Memory B cell (primary cell): ENCODE data around the gene KIRREL1.

ENCODE experiments used
- ATAC-seq: fragments of 150-1000 bp; cut with Tn5 transposase; 2 replicates; pipeline ENCODE4 v1.10.0; 2021; ENCODE audit warnings: low read depth, mild to moderate bottlenecking, moderate library complexity
- DNase-seq, 2 donors: peaks; one replicate each; pipeline ENCODE4 v3.0.0; 2022; ENCODE audit warnings: low spot score in 2 of 2
- H3K27ac Mint-ChIP-seq: one replicate; pipeline ENCODE4 v1.8.0; 2022; ENCODE audit warnings: mild to moderate bottlenecking, moderate library complexity, mixed read lengths
- H3K27me3 Mint-ChIP-seq: one replicate; pipeline ENCODE4 v1.8.0; 2022; ENCODE audit warnings: mixed read lengths
- H3K36me3 Mint-ChIP-seq: one replicate; pipeline ENCODE4 v1.8.0; 2022; ENCODE audit warnings: mild to moderate bottlenecking, mixed read lengths
- H3K4me1 Mint-ChIP-seq: one replicate; pipeline ENCODE4 v1.8.0; 2022; ENCODE audit warnings: mixed read lengths
- H3K4me3 Mint-ChIP-seq: one replicate; pipeline ENCODE4 v1.8.0; 2022; ENCODE audit warnings: mild to moderate bottlenecking, moderate library complexity, mixed read lengths
- H3K9me3 Mint-ChIP-seq: one replicate; pipeline ENCODE4 v1.8.0; 2022; ENCODE audit warnings: mixed read lengths

KIRREL1 gene

GRCh38 chr1:158045639-158046038, 52.2 kb downstream of the KIRREL1 start:
- H3K27ac Mint-ChIP-seq = no peak overlapping the region
- H3K4me1 Mint-ChIP-seq = no peaks in the 10 kb centered on the region
- no peaks in the 10 kb centered on the region for H3K36me3 Mint-ChIP-seq
- ATAC-seq (no peak), DNase-seq (no peak)
- H3K9me3 Mint-ChIP-seq = no peaks in the 10 kb centered on the region
- no peak overlapping the region for H3K4me3 Mint-ChIP-seq
- peaks cover 18% of the 10 kb centered on the region for H3K27me3 Mint-ChIP-seq

- no peak for DNase-seq
- peaks cover 19% of the 10 kb centered on the region for H3K27me3 Mint-ChIP-seq
- ATAC-seq = no peak
- H3K27ac Mint-ChIP-seq = no peak overlapping the region
- no peak overlapping the region for H3K4me3 Mint-ChIP-seq
- no peaks in the 10 kb centered on the region for H3K36me3 Mint-ChIP-seq
- H3K4me1 Mint-ChIP-seq = no peaks in the 10 kb centered on the region
- no peaks in the 10 kb centered on the region for H3K9me3 Mint-ChIP-seq
These were observed 53.5 kb downstream of the KIRREL1 start for GRCh38 chr1:158046715-158047510.

GRCh38 chr1:158048371-158049067, 55.1 kb downstream of the KIRREL1 start:
- Mint-ChIP-seq H3K9me3 (no peaks in the 10 kb centered on the region), H3K4me3 (no peak overlapping the region), H3K4me1 (no peaks in the 10 kb centered on the region), H3K27me3 (peaks cover 22% of the 10 kb centered on the region), H3K36me3 (no peaks in the 10 kb centered on the region), H3K27ac (no peak overlapping the region)
- no peak for DNase-seq
- ATAC-seq = no peak

- Mint-ChIP-seq H3K9me3 (no peaks in the 10 kb centered on the region), H3K27me3 (peaks cover 24% of the 10 kb centered on the region), H3K36me3 (no peaks in the 10 kb centered on the region), H3K4me1 (no peaks in the 10 kb centered on the region), H3K4me3 (no peak overlapping the region), H3K27ac (no peak overlapping the region)
- ATAC-seq (no peak), DNase-seq (no peak)
These were observed 56.4 kb downstream of the KIRREL1 start for GRCh38 chr1:158049853-158050252.

- DNase-seq = no peak
- H3K27me3 Mint-ChIP-seq = peaks cover 18% of the 10 kb centered on the region
- no peaks in the 10 kb centered on the region for H3K36me3 Mint-ChIP-seq
- H3K4me1 Mint-ChIP-seq = peaks cover 4% of the 10 kb centered on the region
- no peak overlapping the region for H3K27ac Mint-ChIP-seq
- H3K9me3 Mint-ChIP-seq = no peaks in the 10 kb centered on the region
- H3K4me3 Mint-ChIP-seq = no peak overlapping the region
- no peak for ATAC-seq
These were observed 59.8 kb downstream of the KIRREL1 start for GRCh38 chr1:158053276-158053675.

GRCh38 chr1:158054721-158055120, 61.3 kb downstream of the KIRREL1 start:
- no peak for ATAC-seq
- Mint-ChIP-seq H3K4me1 (peaks cover 4% of the 10 kb centered on the region), H3K9me3 (no peaks in the 10 kb centered on the region), H3K27me3 (peaks cover 18% of the 10 kb centered on the region), H3K4me3 (no peak overlapping the region), H3K36me3 (no peaks in the 10 kb centered on the region), H3K27ac (no peak overlapping the region)
- no peak for DNase-seq

- H3K27me3 Mint-ChIP-seq = peaks cover 22% of the 10 kb centered on the region
- DNase-seq = no peak
- no peaks in the 10 kb centered on the region for H3K9me3 Mint-ChIP-seq
- H3K36me3 Mint-ChIP-seq = no peaks in the 10 kb centered on the region
- H3K4me1 Mint-ChIP-seq = peaks cover 4% of the 10 kb centered on the region
- ATAC-seq = peak; percentile 31
- no peak overlapping the region for H3K27ac Mint-ChIP-seq
- H3K4me3 Mint-ChIP-seq = no peak overlapping the region
These were observed 62.4 kb downstream of the KIRREL1 start for GRCh38 chr1:158055854-158056253.

GRCh38 chr1:158056498-158056897, 63.1 kb downstream of the KIRREL1 start:
- H3K36me3 Mint-ChIP-seq = no peaks in the 10 kb centered on the region

GRCh38 chr1:158058237-158058985, 65.0 kb downstream of the KIRREL1 start:
- Mint-ChIP-seq H3K9me3 (no peaks in the 10 kb centered on the region), H3K36me3 (no peaks in the 10 kb centered on the region), H3K4me3 (no peak overlapping the region), H3K4me1 (peaks cover 4% of the 10 kb centered on the region), H3K27ac (no peak overlapping the region), H3K27me3 (peaks cover 20% of the 10 kb centered on the region)
- ATAC-seq (no peak), DNase-seq (no peak)

More at GRCh38 chr1:158056498-158056897, 63.1 kb downstream of the KIRREL1 start:
- DNase-seq = no peak
- peaks cover 4% of the 10 kb centered on the region for H3K4me1 Mint-ChIP-seq
- no peak overlapping the region for H3K4me3 Mint-ChIP-seq
- peaks cover 23% of the 10 kb centered on the region for H3K27me3 Mint-ChIP-seq
- H3K9me3 Mint-ChIP-seq = no peaks in the 10 kb centered on the region
- H3K27ac Mint-ChIP-seq = no peak overlapping the region
- no peak for ATAC-seq

GRCh38 chr1:158059984-158060383, 66.5 kb downstream of the KIRREL1 start:
- no peak overlapping the region for H3K4me3 Mint-ChIP-seq

GRCh38 chr1:158062174-158062573, 68.7 kb downstream of the KIRREL1 start:
- H3K4me3 Mint-ChIP-seq = no peak overlapping the region
- H3K4me1 Mint-ChIP-seq = no peaks in the 10 kb centered on the region
- no peaks in the 10 kb centered on the region for H3K9me3 Mint-ChIP-seq
- no peak overlapping the region for H3K27ac Mint-ChIP-seq
- ATAC-seq = no peak
- peaks cover 25% of the 10 kb centered on the region for H3K27me3 Mint-ChIP-seq
- DNase-seq = no peak
- H3K36me3 Mint-ChIP-seq = no peaks in the 10 kb centered on the region

More at GRCh38 chr1:158059984-158060383, 66.5 kb downstream of the KIRREL1 start:
- Mint-ChIP-seq H3K27me3 (peaks cover 20% of the 10 kb centered on the region), H3K9me3 (no peaks in the 10 kb centered on the region), H3K4me1 (peaks cover 4% of the 10 kb centered on the region), H3K27ac (no peak overlapping the region), H3K36me3 (no peaks in the 10 kb centered on the region)
- ATAC-seq (no peak), DNase-seq (no peak)

GRCh38 chr1:158067662-158068061, 74.2 kb downstream of the KIRREL1 start:
- H3K27ac Mint-ChIP-seq = no peak overlapping the region
- H3K4me1 Mint-ChIP-seq = no peaks in the 10 kb centered on the region
- H3K36me3 Mint-ChIP-seq = no peaks in the 10 kb centered on the region
- H3K9me3 Mint-ChIP-seq = no peaks in the 10 kb centered on the region
- ATAC-seq = no peak
- no peak overlapping the region for H3K4me3 Mint-ChIP-seq
- no peak for DNase-seq
- peaks cover 34% of the 10 kb centered on the region for H3K27me3 Mint-ChIP-seq

GRCh38 chr1:158068918-158069317, 75.5 kb downstream of the KIRREL1 start:
- Mint-ChIP-seq H3K36me3 (no peaks in the 10 kb centered on the region), H3K4me1 (no peaks in the 10 kb centered on the region), H3K4me3 (no peak overlapping the region), H3K27ac (no peak overlapping the region), H3K27me3 (peaks cover 30% of the 10 kb centered on the region), H3K9me3 (no peaks in the 10 kb centered on the region)
- no peak for ATAC-seq
- no peak for DNase-seq

GRCh38 chr1:158071138-158071537, 77.7 kb downstream of the KIRREL1 start:
- H3K27ac Mint-ChIP-seq = no peak overlapping the region
- H3K36me3 Mint-ChIP-seq = no peaks in the 10 kb centered on the region
- DNase-seq (no peak), ATAC-seq (no peak)
- no peaks in the 10 kb centered on the region for H3K4me1 Mint-ChIP-seq
- H3K9me3 Mint-ChIP-seq = no peaks in the 10 kb centered on the region
- H3K4me3 Mint-ChIP-seq = no peak overlapping the region
- peaks cover 31% of the 10 kb centered on the region for H3K27me3 Mint-ChIP-seq
